ENCODE measurements around the gene RFNG. TPM values are rescaled to one million over a fixed set of nuclear protein-coding genes. Genes with fewer than 3 reads are reported as not detected.

The RFNG gene
- total and polyA plus RNA-seq, 2 of the 13 experiments (the other 11 are each of a cell fraction or from before 2014, with no cell fraction given), result 61.4 to 64.0 TPM

- no peak for TF ChIP-seq ZBTB40 (IDR thresholded peaks at IDR 0.05)
- TF ChIP-seq ZBTB40 (CRISPR knock-in tag; IDR thresholded peaks at IDR 0.05), result no peak
- TF ChIP-seq ZIK1 (CRISPR knock-in tag; IDR thresholded peaks at IDR 0.05; ENCODE audit: borderline replicate concordance, low read depth), result no peak
- TF ChIP-seq JUN (CRISPR knock-in tag; IDR thresholded peaks at IDR 0.05), result no peak
- no peak for TF ChIP-seq NFKBIZ (CRISPR knock-in tag; IDR thresholded peaks at IDR 0.05)
- no peak for TF ChIP-seq ZC3H13 (CRISPR knock-in tag; IDR thresholded peaks at IDR 0.05)
- no peak for TF ChIP-seq KLF11 (CRISPR knock-in tag; IDR thresholded peaks at IDR 0.05)
- TF ChIP-seq ZNF101 (CRISPR knock-in tag; IDR thresholded peaks at IDR 0.05; ENCODE audit: borderline replicate concordance, low read depth), result no peak
- no peak for TF ChIP-seq ZNF281 (CRISPR knock-in tag; IDR thresholded peaks at IDR 0.05; ENCODE audit: borderline replicate concordance)
- TF ChIP-seq AGO1 (IDR thresholded peaks at IDR 0.05; ENCODE audit: low read depth, low read length, poor library complexity, severe bottlenecking), result peak; percentile 63
- TF ChIP-seq ZNF746 (CRISPR knock-in tag; IDR thresholded peaks at IDR 0.05), result no peak
- no peak for TF ChIP-seq ZNF775 (CRISPR knock-in tag; IDR thresholded peaks at IDR 0.05; ENCODE audit: borderline replicate concordance)
- TF ChIP-seq GZF1 (CRISPR knock-in tag; IDR thresholded peaks at IDR 0.05), result no peak
- no peak for TF ChIP-seq HMG20A (CRISPR knock-in tag; IDR thresholded peaks at IDR 0.05; ENCODE audit: borderline replicate concordance)
- TF ChIP-seq KLF6 (CRISPR knock-in tag; IDR thresholded peaks at IDR 0.05), result no peak
- no peak for TF ChIP-seq FIP1L1 (IDR thresholded peaks at IDR 0.05; ENCODE audit: borderline replicate concordance, insufficient read depth, low read depth, low read length)
- no peak for TF ChIP-seq ZFP36L2 (CRISPR knock-in tag; IDR thresholded peaks at IDR 0.05)
- TF ChIP-seq ZNF883 (CRISPR knock-in tag; IDR thresholded peaks at IDR 0.05; ENCODE audit: not compliant biosample characterization), result no peak
- no peak for TF ChIP-seq ZNF264 (CRISPR knock-in tag; IDR thresholded peaks at IDR 0.05)
These were observed 19.6 kb downstream of the RFNG start (continued) for GRCh38 chr17:82031885-82032627.
